A549 treated with CORT108297 at 1 μM for 4 hours (cell line): ENCODE measurements around the gene STAT1. TPM values are rescaled to one million over a fixed set of nuclear protein-coding genes. Genes with fewer than 3 reads are reported as not detected.

ENCODE experiments used
- total RNA-seq: library from RNA; stranded (reverse); fragments of 200-300 nt; extraction: Qiagen RNA extraction; gene quantifications from 5 replicates; pipeline ENCODE4 v1.2.3, GENCODE V29; 2022

Gene STAT1
- 56.4 to 64.2 TPM (median 61.2 TPM) in 5 replicates for total RNA-seq

DNA sequence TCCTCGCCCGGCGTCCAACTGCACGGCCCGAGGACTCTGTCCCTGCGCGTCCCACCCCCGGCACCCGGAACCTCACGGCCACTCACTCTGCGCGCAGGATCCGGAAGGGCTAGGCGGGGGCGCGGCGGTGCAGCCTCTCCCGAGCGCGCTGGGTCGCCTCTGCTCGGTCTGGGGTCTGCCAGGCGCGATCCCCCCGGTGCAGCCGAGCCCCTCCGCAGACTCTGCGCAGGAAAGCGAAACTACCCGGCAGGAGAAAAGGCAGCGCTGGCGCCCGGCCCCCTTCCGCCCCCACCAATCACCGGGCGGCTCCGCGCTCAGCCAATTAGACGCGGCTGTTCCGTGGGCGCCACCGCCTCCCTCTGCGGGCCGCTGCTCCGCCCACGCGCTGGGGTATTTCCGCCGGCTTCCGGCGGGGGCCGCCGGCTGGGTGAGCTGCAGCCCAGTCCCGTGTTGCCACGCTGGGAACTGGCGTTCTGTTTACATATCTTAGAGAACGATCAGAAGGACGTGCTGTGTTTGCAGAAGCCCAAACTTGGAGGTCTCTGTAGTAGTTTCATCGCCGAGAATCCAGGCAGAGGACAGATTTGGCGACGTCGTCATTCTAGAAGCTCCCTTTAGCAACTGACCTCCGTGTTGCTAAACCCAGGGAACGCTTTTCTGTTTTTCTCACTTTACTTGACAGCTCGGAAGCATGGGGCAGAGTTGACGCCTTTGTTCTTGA, at the start of gene STAT1:
Gene STAT1, minus strand, starts transcription at position 240 of the 721 bp plus-strand sequence. CDS start 4,168 bp downstream, outside the sequence.

Other genes starting within 250 kb of the STAT1 start
- 134 to 265 TPM (median 182 TPM) in 5 replicates for gene GLS, start 133.3 kb downstream of the STAT1 start, total RNA-seq
- gene STAT4, start 136.8 kb upstream of the STAT1 start, total RNA-seq: 3.2 to 4.2 TPM (median 3.7 TPM) in 5 replicates
- 56.6 to 86.5 TPM (median 63.4 TPM) in 5 replicates for gene MYO1B, start 231.2 kb upstream of the STAT1 start, total RNA-seq